H54 (cell line): Measurements from ENCODE around the gene SSR4.
"Not testable (repeated sequence)": the region's sequence is repeated elsewhere in the genome, so short reads cannot be mapped to it uniquely, and the experiment has no call there.

ENCODE experiments used
- DNase-seq: peaks from one replicate; pipeline ENCODE4 v3.0.0; 2011; ENCODE audit warnings: low spot score, mixed read lengths; ENCODE audit not compliant: insufficient read length
- FAIRE-seq: peaks from 3 replicates; lab custom pipeline; 2011; peaks lifted over from hg19 to GRCh38; lab: Jason Lieb, UNC
- POLR2A ChIP-seq: IDR thresholded peaks from 2 replicates; pipeline ENCODE4 v1.6.1; 2011; ENCODE audit warnings: low read depth, mild to moderate bottlenecking, low read length

Gene SSR4

GRCh38 chrX:153794018-153794896 is at the start of gene SSR4, which contains the start of gene IDH3G:
Gene SSR4, plus strand, starts transcription at chrX:153794668. Its CDS starts 20 bp downstream, at chrX:153794688.
Gene IDH3G, minus strand, starts transcription at chrX:153794375. Its CDS starts 49 bp downstream, at chrX:153794326.
- peak; percentile 57 for TF ChIP-seq POLR2A
- peak; percentile 83 for FAIRE-seq
- peak; percentile 96 for DNase-seq

- FAIRE-seq: not testable (repeated sequence)
Observed at GRCh38 chrX:153745067-153745433, 49.4 kb upstream of the SSR4 start.

GRCh38 chrX:153746359-153746758 is 48.1 kb upstream of the SSR4 start:
- TF ChIP-seq POLR2A: no peak
- DNase-seq: no peak
- no peak for FAIRE-seq

More at GRCh38 chrX:153745067-153745433, 49.4 kb upstream of the SSR4 start:
- not testable (repeated sequence) for DNase-seq

- FAIRE-seq, DNase-seq: not testable (repeated sequence)
Observed at GRCh38 chrX:153746991-153747390, 47.5 kb upstream of the SSR4 start.

- not testable (repeated sequence) for DNase-seq, FAIRE-seq
Observed at GRCh38 chrX:153749017-153749416, 45.5 kb upstream of the SSR4 start.

- TF ChIP-seq POLR2A: no peak
- FAIRE-seq: no peak
Observed at GRCh38 chrX:153750127-153750774, 44.2 kb upstream of the SSR4 start.

GRCh38 chrX:153755136-153755535 is 39.3 kb upstream of the SSR4 start:
- FAIRE-seq: no peak
- TF ChIP-seq POLR2A: no peak
- DNase-seq: no peak

More at GRCh38 chrX:153750127-153750774, 44.2 kb upstream of the SSR4 start:
- DNase-seq: no peak

- DNase-seq: no peak
- no peak for FAIRE-seq
- no peak for TF ChIP-seq POLR2A
Observed at GRCh38 chrX:153761863-153762262, 32.6 kb upstream of the SSR4 start.

- no peak for FAIRE-seq
- no peak for DNase-seq
- TF ChIP-seq POLR2A: no peak
Observed at GRCh38 chrX:153762626-153763173, 31.8 kb upstream of the SSR4 start.

- no peak for TF ChIP-seq POLR2A
Observed at GRCh38 chrX:153763298-153763932, 31.1 kb upstream of the SSR4 start.

GRCh38 chrX:153763989-153764755 is 30.3 kb upstream of the SSR4 start, which contains the start of gene PLXNB3:
Gene PLXNB3, plus strand, starts transcription at chrX:153764249. Its CDS starts 1,287 bp downstream, at chrX:153765536.
- FAIRE-seq (peak; percentile 20), DNase-seq (peak; percentile 84)
- TF ChIP-seq POLR2A: no peak

More at GRCh38 chrX:153763298-153763932, 31.1 kb upstream of the SSR4 start:
- DNase-seq (no peak), FAIRE-seq (no peak)

GRCh38 chrX:153764786-153765137 is 29.7 kb upstream of the SSR4 start:
- TF ChIP-seq POLR2A: no peak
- FAIRE-seq: no peak
- DNase-seq: no peak
